GM18519 (cell line): Measurements from ENCODE around the gene RELN.

Experiments used
- ATAC-seq: cut with Tn5 transposase; IDR thresholded peaks from one replicate; pipeline ENCODE4 v1.9.1; 2021; ENCODE audit warnings: mild to moderate bottlenecking, moderate library complexity; ENCODE audit not compliant: unreplicated experiment, low FRiP score

Gene RELN

GRCh38 chr7:103594186-103594585 is 395.3 kb downstream of the RELN start:
- ATAC-seq = no peak

- no peak for ATAC-seq
Measured at GRCh38 chr7:103593691-103594090, 395.8 kb downstream of the RELN start.

GRCh38 chr7:103592844-103593243 is 396.6 kb downstream of the RELN start:
- no peak for ATAC-seq

- ATAC-seq = no peak
Measured at GRCh38 chr7:103592187-103592586, 397.3 kb downstream of the RELN start.

- ATAC-seq = no peak
Measured at GRCh38 chr7:103580031-103580430, 409.4 kb downstream of the RELN start.

- no peak for ATAC-seq
Measured at GRCh38 chr7:103577059-103577458, 412.4 kb downstream of the RELN start.

- no peak for ATAC-seq
Measured at GRCh38 chr7:103576641-103577040, 412.8 kb downstream of the RELN start.

GRCh38 chr7:103574576-103574975 is 414.9 kb downstream of the RELN start:
- ATAC-seq = no peak

GRCh38 chr7:103573479-103574058 is 415.9 kb downstream of the RELN start:
- no peak for ATAC-seq

- no peak for ATAC-seq
Measured at GRCh38 chr7:103571586-103571985, 417.9 kb downstream of the RELN start.

GRCh38 chr7:103569621-103570305 is 419.7 kb downstream of the RELN start:
- ATAC-seq = no peak

- no peak for ATAC-seq
Measured at GRCh38 chr7:103564416-103564815, 425.0 kb downstream of the RELN start.

- no peak for ATAC-seq
Measured at GRCh38 chr7:103560136-103560535, 429.3 kb downstream of the RELN start.

- no peak for ATAC-seq
Measured at GRCh38 chr7:103551016-103551415, 438.4 kb downstream of the RELN start.

GRCh38 chr7:103549786-103550185 is 439.7 kb downstream of the RELN start:
- ATAC-seq = no peak

GRCh38 chr7:103547451-103548284 is 441.8 kb downstream of the RELN start:
- ATAC-seq = no peak

- no peak for ATAC-seq
Measured at GRCh38 chr7:103542470-103542869, 447.0 kb downstream of the RELN start.

- no peak for ATAC-seq
Measured at GRCh38 chr7:103541947-103542346, 447.5 kb downstream of the RELN start.

GRCh38 chr7:103541026-103541425 is 448.4 kb downstream of the RELN start:
- no peak for ATAC-seq

- ATAC-seq = no peak
Measured at GRCh38 chr7:103540338-103540737, 449.1 kb downstream of the RELN start.

- ATAC-seq = no peak
Measured at GRCh38 chr7:103539875-103540274, 449.6 kb downstream of the RELN start.
